Transverse colon (tissue), 3 donors: Measurements from ENCODE around the gene H6PD.

Source experiments
- POLR2A ChIP-seq: fragments of 450-650 bp; IDR thresholded peaks from one replicate; pipeline ENCODE4 v1.6.1; 2016; ENCODE audit warnings: antibody characterized with exemption, mild to moderate bottlenecking, moderate library complexity
- TF ChIP-seq, protein P1 (sequence below), 5 experiments: fragments of 200-600 bp in 3 of 5; fragments of 450-650 bp in 2 of 5; sonication (generic) in 3 of 5; IDR thresholded peaks; 1 replicate in 2 of 5; 2 replicates in 3 of 5; pipeline ENCODE4 v1.5.1; 2016 to 2017; ENCODE audit warnings: antibody characterized with exemption in 5 of 5, inconsistent platforms in 3 of 5, mild to moderate bottlenecking in 2 of 5, moderate library complexity in 1 of 5

DNA sequence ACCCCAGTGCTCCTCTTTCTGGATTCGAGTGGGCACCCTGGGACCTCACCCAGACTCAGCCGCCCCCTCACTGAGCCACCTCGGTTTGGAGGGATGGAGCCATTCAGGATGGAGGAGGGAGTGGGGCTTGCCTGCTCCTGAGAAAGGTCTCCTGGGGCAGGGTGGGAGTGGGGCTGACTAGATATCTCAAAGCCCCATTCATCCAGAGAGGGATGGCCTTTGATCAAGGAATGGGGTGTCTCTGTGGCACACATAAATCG is 48.1 kb downstream of the H6PD start:
- TF ChIP-seq, protein P1, sequence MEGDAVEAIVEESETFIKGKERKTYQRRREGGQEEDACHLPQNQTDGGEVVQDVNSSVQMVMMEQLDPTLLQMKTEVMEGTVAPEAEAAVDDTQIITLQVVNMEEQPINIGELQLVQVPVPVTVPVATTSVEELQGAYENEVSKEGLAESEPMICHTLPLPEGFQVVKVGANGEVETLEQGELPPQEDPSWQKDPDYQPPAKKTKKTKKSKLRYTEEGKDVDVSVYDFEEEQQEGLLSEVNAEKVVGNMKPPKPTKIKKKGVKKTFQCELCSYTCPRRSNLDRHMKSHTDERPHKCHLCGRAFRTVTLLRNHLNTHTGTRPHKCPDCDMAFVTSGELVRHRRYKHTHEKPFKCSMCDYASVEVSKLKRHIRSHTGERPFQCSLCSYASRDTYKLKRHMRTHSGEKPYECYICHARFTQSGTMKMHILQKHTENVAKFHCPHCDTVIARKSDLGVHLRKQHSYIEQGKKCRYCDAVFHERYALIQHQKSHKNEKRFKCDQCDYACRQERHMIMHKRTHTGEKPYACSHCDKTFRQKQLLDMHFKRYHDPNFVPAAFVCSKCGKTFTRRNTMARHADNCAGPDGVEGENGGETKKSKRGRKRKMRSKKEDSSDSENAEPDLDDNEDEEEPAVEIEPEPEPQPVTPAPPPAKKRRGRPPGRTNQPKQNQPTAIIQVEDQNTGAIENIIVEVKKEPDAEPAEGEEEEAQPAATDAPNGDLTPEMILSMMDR (IDR thresholded peaks at IDR 0.05): no peak
- no peak for TF ChIP-seq POLR2A
